OCI-LY1 (cell line): ENCODE measurements around the gene TET1.
A peak's percentile ranks its signal among the peaks of the same experiment; 100 is the strongest.

Source experiments
- H2AFZ ChIP-seq: fragments of 200-600 bp; sonication (generic), shearing (Covaris generic); 2 replicates; pipeline ENCODE4 v1.6.0; 2014; ENCODE audit warnings: antibody characterized with exemption, mild to moderate bottlenecking, low read length
- H3F3A ChIP-seq: fragments of 200-600 bp; sonication (generic), shearing (Covaris generic); 2 replicates; pipeline ENCODE4 v1.6.0; 2014; ENCODE audit warnings: mild to moderate bottlenecking, antibody characterized with exemption, low read length, moderate library complexity; ENCODE audit not compliant: insufficient read depth
- H3K27ac ChIP-seq: fragments of 200-600 bp; sonication (generic); 2 replicates; pipeline ENCODE4 v1.5.1; 2014; ENCODE audit warnings: low read length, mixed run types, mild to moderate bottlenecking, low read depth; ENCODE audit not compliant: poor library complexity, severe bottlenecking
- H3K27me3 ChIP-seq: fragments of 200-600 bp; sonication (generic); 2 replicates; pipeline ENCODE4 v1.6.0; 2014; ENCODE audit warnings: antibody characterized with exemption, mild to moderate bottlenecking, low read length, moderate library complexity; ENCODE audit not compliant: insufficient read depth
- H3K36me3 ChIP-seq: fragments of 200-600 bp; sonication (generic); 2 replicates; pipeline ENCODE4 v1.6.1; 2014; ENCODE audit warnings: mild to moderate bottlenecking, antibody characterized with exemption, low read length, moderate library complexity, mixed read lengths; ENCODE audit not compliant: insufficient read depth
- H3K4me1 ChIP-seq: fragments of 200-600 bp; sonication (generic); 2 replicates; pipeline ENCODE4 v1.5.1; 2014; ENCODE audit warnings: mild to moderate bottlenecking, low read length, moderate library complexity; ENCODE audit not compliant: insufficient read depth, severe bottlenecking
- H3K4me2 ChIP-seq: fragments of 200-600 bp; sonication (generic), shearing (Covaris generic); 2 replicates; pipeline ENCODE4 v1.6.1; 2014; ENCODE audit warnings: low read length
- H3K4me3 ChIP-seq: fragments of 200-600 bp; sonication (generic); 2 replicates; pipeline ENCODE4 v1.5.1; 2014; ENCODE audit warnings: low read length, low read depth, mild to moderate bottlenecking, mixed read lengths; ENCODE audit not compliant: poor library complexity, severe bottlenecking
- H3K79me2 ChIP-seq: fragments of 200-600 bp; shearing (Covaris generic); 2 replicates; pipeline ENCODE4 v1.6.1; 2016; ENCODE audit warnings: mixed run types, low read length, mixed read lengths; ENCODE audit not compliant: insufficient read depth
- H3K9ac ChIP-seq: fragments of 200-600 bp; sonication (generic), shearing (Covaris generic); 2 replicates; pipeline ENCODE4 v1.6.1; 2014; ENCODE audit warnings: mild to moderate bottlenecking, low read length, mixed read lengths
- H3K9me2 ChIP-seq: fragments of 200-600 bp; sonication (generic), shearing (Covaris generic); 2 replicates; pipeline ENCODE4 v1.6.1; 2014; ENCODE audit warnings: low read depth, mild to moderate bottlenecking, low read length, mixed read lengths
- H3K9me3 ChIP-seq: fragments of 200-600 bp; shearing (Covaris generic); 2 replicates; pipeline ENCODE4 v1.6.1; 2014; ENCODE audit warnings: low read length, mixed read lengths
- H4K20me1 ChIP-seq: fragments of 200-600 bp; sonication (generic), shearing (Covaris generic); 2 replicates; pipeline ENCODE4 v1.6.0; 2016; ENCODE audit warnings: mild to moderate bottlenecking, low read length; ENCODE audit not compliant: insufficient read depth
- CTCF ChIP-seq: fragments of 200-600 bp; sonication (generic), shearing (Covaris generic); IDR thresholded peaks from 2 replicates; pipeline ENCODE4 v1.5.1; 2017; ENCODE audit warnings: mild to moderate bottlenecking, antibody characterized with exemption, low read length, moderate library complexity, mixed read lengths
- EZH2 ChIP-seq: fragments of 200-600 bp; sonication (generic), shearing (Covaris generic); IDR thresholded peaks from 2 replicates; pipeline ENCODE4 v1.8.0; 2017; ENCODE audit warnings: borderline replicate concordance, mixed run types, mild to moderate bottlenecking, antibody characterized with exemption, low read length, moderate library complexity, mixed read lengths

The TET1 gene

GRCh38 chr10:68684413-68684812 lies 124.3 kb downstream of the TET1 start:
- Histone ChIP-seq H2AFZ (peak overlapping the region; percentile 86; the same call in 1 of the 2 replicates), H3K9me2 (no peaks in the 10 kb centered on the region), H3K9me3 (no peaks in the 10 kb centered on the region), H3K27ac (no peak overlapping the region), H3F3A (no peaks in the 10 kb centered on the region), H3K9ac (no peak overlapping the region), H3K36me3 (no peaks in the 10 kb centered on the region), H3K79me2 (no peaks in the 10 kb centered on the region), H3K27me3 (no peaks in the 10 kb centered on the region), H3K4me1 (peaks cover 8% of the 10 kb centered on the region), H3K4me2 (peak overlapping the region; percentile 31; the same call in 1 of the 2 replicates), H3K4me3 (no peak overlapping the region), H4K20me1 (no peaks in the 10 kb centered on the region)
- TF ChIP-seq CTCF (no peak), EZH2 (no peak)

GRCh38 chr10:68696018-68696417 lies 135.9 kb downstream of the TET1 start:
- Histone ChIP-seq H3K27ac (no peak overlapping the region), H3K36me3 (no peaks in the 10 kb centered on the region), H3K79me2 (no peaks in the 10 kb centered on the region), H3K9ac (no peak overlapping the region), H3K4me3 (no peak overlapping the region), H3K9me3 (no peaks in the 10 kb centered on the region), H3K27me3 (no peaks in the 10 kb centered on the region), H3K4me1 (no peaks in the 10 kb centered on the region), H4K20me1 (no peaks in the 10 kb centered on the region), H2AFZ (no peak overlapping the region), H3K9me2 (no peaks in the 10 kb centered on the region), H3F3A (no peaks in the 10 kb centered on the region), H3K4me2 (no peak overlapping the region)
- TF ChIP-seq CTCF (no peak), EZH2 (no peak)

DNA sequence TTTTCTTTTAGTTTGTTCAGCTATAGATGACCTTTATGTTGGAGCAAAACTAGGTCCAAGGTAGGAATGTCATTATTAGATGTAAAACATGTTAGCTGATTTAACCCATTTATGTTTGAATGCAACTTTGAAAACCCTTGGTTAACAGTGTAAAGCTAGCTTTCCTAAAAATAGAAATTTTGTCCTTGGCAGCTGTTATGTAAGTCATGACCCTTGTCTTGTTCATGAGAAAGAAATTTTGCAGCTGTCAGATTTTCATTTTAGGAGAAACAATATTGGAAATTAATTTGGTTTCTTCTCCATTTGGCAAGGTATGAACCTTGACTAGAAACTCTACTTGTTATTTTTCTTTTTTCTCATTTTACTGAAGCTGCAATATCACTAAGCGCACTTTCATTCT lies 137.0 kb downstream of the TET1 start:
- Histone ChIP-seq H3K36me3 (no peaks in the 10 kb centered on the region), H3F3A (no peaks in the 10 kb centered on the region), H3K79me2 (no peaks in the 10 kb centered on the region), H3K9me2 (no peaks in the 10 kb centered on the region), H4K20me1 (no peaks in the 10 kb centered on the region), H3K27ac (no peak overlapping the region), H3K4me3 (no peak overlapping the region), H3K4me1 (no peaks in the 10 kb centered on the region), H3K4me2 (no peak overlapping the region), H3K27me3 (no peaks in the 10 kb centered on the region), H2AFZ (no peak overlapping the region), H3K9ac (no peak overlapping the region), H3K9me3 (no peaks in the 10 kb centered on the region)
- no peak for TF ChIP-seq CTCF
- no peak for TF ChIP-seq EZH2
